Mesothelial cell of epicardium (in vitro differentiated cells): ENCODE measurements around the gene ZMYND10. TPM values are rescaled to one million over a fixed set of nuclear protein-coding genes. Genes with fewer than 3 reads are reported as not detected.
A peak's percentile ranks its signal among the peaks of the same experiment; 100 is the strongest.

ENCODE experiments used
- DNase-seq, 2 experiments: peaks; one replicate each; pipeline ENCODE4 v3.0.0; 2021; ENCODE audit warnings: low spot score in 2 of 2; ENCODE audit not compliant: unreplicated experiment in 2 of 2
- H3K27ac Mint-ChIP-seq: 2 replicates; pipeline ENCODE4 v1.8.0; 2021; ENCODE audit warnings: mixed read lengths
- H3K27me3 Mint-ChIP-seq: 2 replicates; pipeline ENCODE4 v1.8.0; 2021; ENCODE audit warnings: low read depth, mixed read lengths
- H3K36me3 Mint-ChIP-seq: 2 replicates; pipeline ENCODE4 v1.8.0; 2021; ENCODE audit warnings: mixed read lengths
- H3K4me1 Mint-ChIP-seq: 2 replicates; pipeline ENCODE4 v1.8.0; 2021; ENCODE audit warnings: mixed read lengths
- H3K4me3 Mint-ChIP-seq: 2 replicates; pipeline ENCODE4 v1.8.0; 2021; ENCODE audit warnings: mild to moderate bottlenecking, moderate library complexity, mixed read lengths
- H3K9me3 Mint-ChIP-seq: 2 replicates; pipeline ENCODE4 v1.8.0; 2021; ENCODE audit warnings: mixed read lengths
- total RNA-seq: library from RNA; stranded (reverse); gene quantifications from 3 replicates; pipeline ENCODE4 v1.2.1, GENCODE V29; 2021
- TF ChIP-seq, protein P1 (sequence below): fragments of 200-600 bp; sonication (generic); IDR thresholded peaks from one replicate; pipeline ENCODE4 v1.5.0; 2021; ENCODE audit warnings: antibody characterized with exemption; ENCODE audit not compliant: unreplicated experiment

ZMYND10 gene
- total RNA-seq, 1 donor from 2014 or later, result 0.83 TPM

GRCh38 chr3:50319181-50319893 is 26.2 kb downstream of the ZMYND10 start:
- Mint-ChIP-seq H3K36me3 (peaks cover 16% of the 10 kb centered on the region), H3K27ac (no peak overlapping the region), H3K9me3 (no peaks in the 10 kb centered on the region), H3K4me3 (peak overlapping the region; percentile 88), H3K4me1 (peaks cover 51% of the 10 kb centered on the region), H3K27me3 (no peaks in the 10 kb centered on the region)
- TF ChIP-seq, protein P1, sequence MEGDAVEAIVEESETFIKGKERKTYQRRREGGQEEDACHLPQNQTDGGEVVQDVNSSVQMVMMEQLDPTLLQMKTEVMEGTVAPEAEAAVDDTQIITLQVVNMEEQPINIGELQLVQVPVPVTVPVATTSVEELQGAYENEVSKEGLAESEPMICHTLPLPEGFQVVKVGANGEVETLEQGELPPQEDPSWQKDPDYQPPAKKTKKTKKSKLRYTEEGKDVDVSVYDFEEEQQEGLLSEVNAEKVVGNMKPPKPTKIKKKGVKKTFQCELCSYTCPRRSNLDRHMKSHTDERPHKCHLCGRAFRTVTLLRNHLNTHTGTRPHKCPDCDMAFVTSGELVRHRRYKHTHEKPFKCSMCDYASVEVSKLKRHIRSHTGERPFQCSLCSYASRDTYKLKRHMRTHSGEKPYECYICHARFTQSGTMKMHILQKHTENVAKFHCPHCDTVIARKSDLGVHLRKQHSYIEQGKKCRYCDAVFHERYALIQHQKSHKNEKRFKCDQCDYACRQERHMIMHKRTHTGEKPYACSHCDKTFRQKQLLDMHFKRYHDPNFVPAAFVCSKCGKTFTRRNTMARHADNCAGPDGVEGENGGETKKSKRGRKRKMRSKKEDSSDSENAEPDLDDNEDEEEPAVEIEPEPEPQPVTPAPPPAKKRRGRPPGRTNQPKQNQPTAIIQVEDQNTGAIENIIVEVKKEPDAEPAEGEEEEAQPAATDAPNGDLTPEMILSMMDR, result no peak
- DNase-seq, result no peak

DNA sequence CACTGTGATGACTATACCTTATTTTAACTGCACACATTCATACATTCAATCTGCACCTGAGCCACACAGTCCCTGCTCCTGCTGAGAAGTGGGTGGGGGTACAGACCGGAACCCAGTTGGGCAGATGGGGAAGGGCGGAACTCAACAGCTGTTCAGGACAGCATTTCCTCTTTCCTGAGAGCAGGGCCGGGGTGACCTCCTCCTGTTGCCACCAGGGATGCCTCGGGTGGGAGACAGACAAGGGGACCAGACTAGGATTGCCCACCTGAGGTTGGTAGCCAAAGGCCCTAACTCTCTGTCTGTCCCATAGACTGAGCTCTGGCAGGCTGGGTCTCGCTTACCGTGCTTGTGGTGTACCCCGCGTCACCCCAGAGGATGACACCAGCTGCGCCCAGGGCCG is 26.9 kb downstream of the ZMYND10 start:
- peaks cover 51% of the 10 kb centered on the region for H3K4me1 Mint-ChIP-seq
- H3K27ac Mint-ChIP-seq, result no peak overlapping the region
- DNase-seq, result no peak
- H3K27me3 Mint-ChIP-seq, result no peaks in the 10 kb centered on the region
- H3K4me3 Mint-ChIP-seq, result peak overlapping the region; percentile 88
- TF ChIP-seq, protein P1, result no peak
- no peaks in the 10 kb centered on the region for H3K9me3 Mint-ChIP-seq
- H3K36me3 Mint-ChIP-seq, result peaks cover 22% of the 10 kb centered on the region

GRCh38 chr3:50318163-50318562 is 27.4 kb downstream of the ZMYND10 start:
- TF ChIP-seq, protein P1, result no peak
- Mint-ChIP-seq H3K4me3 (no peak overlapping the region), H3K27ac (peak overlapping the region; percentile 21), H3K4me1 (peaks cover 51% of the 10 kb centered on the region), H3K9me3 (no peaks in the 10 kb centered on the region), H3K27me3 (no peaks in the 10 kb centered on the region), H3K36me3 (peaks cover 22% of the 10 kb centered on the region)
- no peak for DNase-seq

GRCh38 chr3:50317300-50317699 is 28.2 kb downstream of the ZMYND10 start:
- H3K27me3 Mint-ChIP-seq, result no peaks in the 10 kb centered on the region
- DNase-seq, result no peak
- H3K4me3 Mint-ChIP-seq, result no peak overlapping the region
- peak overlapping the region; percentile 95 for H3K27ac Mint-ChIP-seq
- TF ChIP-seq, protein P1, result no peak
- H3K36me3 Mint-ChIP-seq, result peaks cover 23% of the 10 kb centered on the region
- no peaks in the 10 kb centered on the region for H3K9me3 Mint-ChIP-seq
- H3K4me1 Mint-ChIP-seq, result peaks cover 43% of the 10 kb centered on the region

- Mint-ChIP-seq H3K4me3 (peak overlapping the region; percentile 23), H3K4me1 (peaks cover 42% of the 10 kb centered on the region), H3K36me3 (peaks cover 23% of the 10 kb centered on the region), H3K9me3 (no peaks in the 10 kb centered on the region), H3K27ac (peak overlapping the region; percentile 95), H3K27me3 (no peaks in the 10 kb centered on the region)
- TF ChIP-seq, protein P1, result no peak
- DNase-seq, result peak in 1 of 2 experiments; percentile 63
Measured at GRCh38 chr3:50316657-50317242, 28.8 kb downstream of the ZMYND10 start.
